ENCODE data around the gene PLD5.

Gene PLD5

DNA sequence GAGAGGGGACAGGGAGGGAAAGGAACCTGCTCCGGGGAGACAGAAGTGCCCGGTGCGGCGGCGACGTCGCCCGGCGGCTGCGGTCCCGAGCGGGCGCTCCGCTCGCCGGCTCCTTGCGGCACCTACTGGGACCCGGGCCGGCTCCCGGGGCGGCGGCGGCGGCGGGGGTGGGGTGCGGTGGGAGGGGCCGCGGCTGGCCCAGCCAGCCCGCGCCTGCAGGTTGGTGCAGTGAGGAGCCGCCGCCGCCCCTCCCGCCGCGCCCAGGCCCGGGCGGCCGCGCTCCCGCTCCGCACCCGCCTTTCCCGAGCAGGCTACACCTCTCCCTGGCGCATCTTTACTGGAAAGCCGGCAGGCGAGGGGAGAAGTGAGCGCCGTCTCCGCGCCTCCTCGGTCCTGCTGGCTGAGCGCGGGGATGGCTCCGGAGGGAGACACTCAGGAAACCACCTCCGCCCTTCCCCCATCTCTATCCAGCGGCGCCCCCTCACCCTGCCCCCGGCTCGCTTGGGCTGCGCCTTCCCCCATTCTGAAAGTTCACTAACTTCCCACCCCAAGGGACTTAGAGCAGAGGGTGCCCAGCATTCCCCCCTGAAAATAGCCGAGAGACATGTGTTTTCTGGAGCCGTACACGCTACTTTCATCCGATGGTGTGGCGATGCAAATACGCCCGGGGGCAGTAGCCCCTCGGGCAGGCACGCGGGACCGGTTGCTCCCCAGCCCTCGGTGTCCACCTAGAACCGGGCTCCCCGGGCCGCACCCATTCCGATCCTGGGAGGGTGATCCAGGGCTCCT, at the start of gene PLD5:
TSS of gene PLD5 (minus strand) at position 127 of the 789 bp plus-strand sequence.
- no peak for DNase-seq (ENCODE audit: low read depth)

DNA sequence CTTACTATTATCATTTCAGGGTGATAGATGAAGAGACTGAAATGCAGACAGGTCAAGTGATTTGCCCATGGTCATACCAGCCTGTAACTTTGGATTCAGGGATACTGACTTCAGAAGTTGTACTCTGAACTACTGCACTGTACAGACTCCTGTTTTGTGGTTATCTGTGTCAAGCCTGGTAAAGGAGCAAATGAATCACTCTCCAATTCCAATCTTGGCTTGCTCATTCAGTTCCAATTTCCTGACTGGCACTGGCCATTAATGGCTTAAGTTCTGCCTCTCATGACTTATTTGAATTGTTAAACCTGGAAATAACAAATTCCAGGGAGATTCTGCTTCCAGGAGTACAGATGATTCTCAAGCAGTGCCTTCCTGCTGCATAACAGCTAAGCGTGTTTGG, 45.4 kb upstream of the PLD5 start:
- DNase-seq (ENCODE audit: low read depth) = no peak

DNA sequence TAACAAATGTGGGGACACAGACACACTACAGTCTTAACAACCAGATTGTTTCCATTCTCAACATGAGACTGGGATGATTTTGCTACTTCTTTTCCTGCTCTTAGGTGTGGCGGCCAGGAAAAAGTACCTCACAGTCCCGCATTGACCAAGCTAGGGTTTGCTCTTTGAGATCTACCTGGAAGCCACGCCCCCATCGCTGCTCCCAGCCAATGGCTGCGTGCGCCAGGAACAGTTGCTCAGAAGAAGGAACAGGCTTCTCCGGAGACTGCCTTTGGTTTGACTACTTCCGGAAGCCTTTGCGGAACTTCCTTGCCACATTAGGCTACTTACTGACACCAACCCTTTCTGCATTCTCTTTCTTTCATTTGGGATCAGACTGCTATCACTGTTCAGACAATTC, 44.2 kb upstream of the PLD5 start:
- DNase-seq (ENCODE audit: low read depth) = no peak

DNA sequence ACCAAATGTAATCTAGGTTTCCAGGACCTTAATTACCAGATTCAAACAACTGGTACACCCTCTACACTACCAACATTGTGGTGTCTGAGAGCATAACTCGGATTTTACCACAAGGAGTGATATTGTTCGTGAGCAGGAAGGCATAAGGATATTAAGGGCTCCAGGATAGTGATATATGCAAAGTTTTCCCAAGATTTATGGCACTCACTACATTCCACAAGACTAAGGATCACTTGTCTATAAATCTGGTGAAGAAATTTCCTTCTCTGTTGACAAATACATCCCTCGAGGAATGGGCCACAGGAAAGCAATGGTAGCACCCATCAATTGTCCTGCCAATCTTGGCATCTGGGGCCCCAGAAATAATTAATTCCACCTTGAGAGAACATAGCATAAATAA, 43.1 kb upstream of the PLD5 start:
- DNase-seq (ENCODE audit: low read depth) = no peak

DNA sequence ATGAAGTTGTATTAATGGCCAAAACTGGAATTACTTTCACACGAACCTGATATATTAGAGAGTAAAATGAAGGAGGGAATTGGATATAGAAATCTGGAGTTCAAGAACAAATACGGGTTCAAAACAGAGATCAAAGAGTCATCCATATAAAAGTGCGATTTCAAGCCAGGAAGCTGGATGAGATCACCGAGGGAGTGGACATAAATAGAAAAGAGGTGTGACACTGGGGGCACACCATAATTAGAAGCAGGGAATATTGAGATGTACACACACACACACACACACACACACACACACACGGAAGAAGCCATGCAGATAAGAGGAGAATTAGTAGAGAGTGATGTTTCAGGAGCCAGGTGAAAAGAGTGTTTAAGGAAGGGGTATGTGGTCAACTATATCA, 32.3 kb upstream of the PLD5 start:
- DNase-seq (ENCODE audit: low read depth) = no peak

DNA sequence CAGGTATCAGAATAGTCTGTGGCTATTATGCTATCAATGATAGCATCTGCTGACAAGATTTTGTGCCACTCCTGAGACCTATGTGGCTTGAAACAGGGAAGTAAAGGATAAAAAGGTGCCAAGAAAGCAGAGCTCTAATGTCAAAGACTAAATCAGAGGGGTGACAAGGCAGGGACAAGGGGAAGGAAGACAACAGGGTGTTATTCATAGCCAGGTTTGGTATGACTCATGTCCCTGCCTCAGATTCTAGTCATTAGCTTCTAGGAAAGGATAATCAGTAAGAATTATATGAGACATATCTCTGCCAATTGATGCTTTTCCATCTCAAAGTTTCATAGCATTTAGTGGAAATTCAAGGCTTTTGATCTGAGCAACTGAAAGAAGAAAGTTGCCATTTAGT, 31.8 kb upstream of the PLD5 start:
- no peak for DNase-seq (ENCODE audit: low read depth)

DNA sequence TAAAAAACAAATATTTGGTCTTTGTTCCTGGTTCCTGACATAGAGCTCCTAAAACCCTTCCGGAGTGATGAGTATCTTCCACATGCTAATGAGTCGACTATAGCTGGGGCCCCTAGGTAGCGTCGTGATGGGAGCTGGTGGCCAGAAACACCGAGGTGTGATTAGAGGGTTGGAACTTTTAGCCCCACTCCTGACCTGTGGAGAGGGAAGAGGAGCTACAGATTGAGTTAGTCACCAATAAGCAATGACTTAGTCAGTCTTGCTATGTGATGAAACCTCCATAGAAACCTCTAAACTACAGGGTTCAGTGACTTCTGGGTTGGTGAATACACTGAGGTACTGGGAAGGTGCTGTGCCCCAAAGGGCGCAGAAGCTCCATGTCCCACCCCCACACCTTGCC, 30.1 kb upstream of the PLD5 start:
- no peak for DNase-seq (ENCODE audit: low read depth)

DNA sequence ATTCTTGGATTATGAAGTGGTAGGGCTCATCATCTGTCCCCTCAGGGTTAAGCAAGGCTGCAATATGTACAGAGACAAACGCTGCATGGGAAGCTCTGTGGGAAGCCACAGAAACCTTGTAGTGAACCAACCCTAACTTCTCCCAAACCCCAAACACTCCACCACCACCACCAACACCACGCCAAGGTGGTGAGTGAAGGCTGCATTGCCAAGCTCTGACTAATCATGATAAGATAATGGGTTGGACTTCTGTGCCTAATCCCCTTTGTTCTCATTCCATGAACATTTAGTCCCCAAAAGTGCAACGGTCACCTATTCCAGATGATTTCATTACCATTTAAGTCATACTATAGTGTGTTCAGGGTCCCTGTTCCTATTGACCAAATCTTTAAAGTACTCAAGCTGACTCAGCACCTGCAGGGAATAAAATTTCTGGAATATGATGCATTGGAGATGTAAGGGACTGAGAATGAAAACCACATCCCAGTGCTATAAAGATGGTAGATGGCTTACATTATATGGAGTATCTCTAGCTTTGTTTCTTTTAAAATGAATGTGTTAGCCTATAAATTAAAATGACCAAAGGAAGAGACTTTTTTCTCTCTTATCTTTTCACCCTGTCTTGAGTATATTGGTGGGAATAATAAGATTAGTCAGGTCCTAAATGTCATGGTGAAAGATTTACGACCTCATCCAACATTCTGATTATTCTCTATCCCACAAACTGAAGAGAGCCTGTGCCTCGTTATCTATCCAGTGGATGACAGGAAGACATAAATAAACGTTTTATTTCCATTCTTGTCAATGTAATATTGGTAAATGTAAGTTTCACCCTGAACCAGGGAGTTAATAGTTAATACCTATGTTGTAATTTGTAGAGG, 22.6 kb upstream of the PLD5 start:
- no peak for DNase-seq (ENCODE audit: low read depth)

DNA sequence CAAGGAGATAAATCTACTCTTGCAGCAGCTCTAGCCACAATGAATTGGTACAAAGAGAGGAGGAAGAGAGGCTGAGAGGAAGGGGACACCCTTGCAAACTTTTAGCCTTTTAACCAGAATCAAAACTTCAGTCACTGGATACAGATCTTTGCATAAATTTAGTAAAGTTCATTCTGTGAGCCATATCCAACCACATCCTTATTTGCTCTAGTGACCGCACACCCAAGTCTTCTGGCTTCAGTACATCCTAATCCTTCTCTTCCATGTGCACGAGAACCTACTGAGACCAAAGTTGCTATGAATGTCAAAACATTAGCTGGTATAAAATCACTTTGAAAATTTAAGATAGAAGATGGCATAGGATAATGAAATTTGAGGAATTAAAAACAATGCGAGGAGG, 21.9 kb upstream of the PLD5 start:
- no peak for DNase-seq (ENCODE audit: low read depth)

DNA sequence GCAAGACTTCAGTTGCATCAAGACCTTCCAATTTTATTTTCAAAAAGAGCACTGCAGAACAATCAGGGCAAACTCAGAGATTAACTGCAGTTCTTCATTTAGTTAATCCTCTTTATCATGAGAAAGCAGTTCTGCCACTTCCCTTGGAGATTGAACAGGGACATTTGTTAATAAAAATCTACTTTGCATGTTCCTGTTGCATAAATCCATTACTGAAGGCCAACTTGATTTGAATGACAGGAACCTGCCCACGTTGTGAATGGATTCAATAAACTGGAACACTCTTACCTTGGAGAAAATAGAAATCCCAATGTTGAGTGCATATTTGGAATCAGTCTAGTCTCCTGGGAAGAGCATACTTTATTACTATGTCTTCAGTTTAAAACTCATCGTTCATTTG, 19.6 kb upstream of the PLD5 start:
- no peak for DNase-seq (ENCODE audit: low read depth)

DNA sequence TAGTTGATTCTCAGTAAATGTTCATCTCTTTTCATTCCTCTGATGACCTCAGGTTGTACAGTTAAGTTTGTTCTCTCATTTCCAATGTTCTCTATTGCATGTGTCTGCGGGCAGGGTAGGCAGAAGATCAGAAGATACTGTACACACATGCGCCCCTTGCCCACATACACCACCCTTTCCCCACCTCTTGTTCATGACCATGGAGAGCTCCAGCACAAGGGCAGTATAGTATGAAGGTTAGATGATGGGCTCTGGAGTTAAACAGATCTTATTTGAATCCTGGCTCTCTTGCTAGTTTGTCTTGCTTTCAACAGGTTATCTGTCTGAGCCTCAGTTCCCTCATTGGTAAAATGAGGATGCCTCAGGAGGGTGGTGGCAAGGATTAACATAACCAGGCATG, 17.8 kb upstream of the PLD5 start:
- no peak for DNase-seq (ENCODE audit: low read depth)

DNA sequence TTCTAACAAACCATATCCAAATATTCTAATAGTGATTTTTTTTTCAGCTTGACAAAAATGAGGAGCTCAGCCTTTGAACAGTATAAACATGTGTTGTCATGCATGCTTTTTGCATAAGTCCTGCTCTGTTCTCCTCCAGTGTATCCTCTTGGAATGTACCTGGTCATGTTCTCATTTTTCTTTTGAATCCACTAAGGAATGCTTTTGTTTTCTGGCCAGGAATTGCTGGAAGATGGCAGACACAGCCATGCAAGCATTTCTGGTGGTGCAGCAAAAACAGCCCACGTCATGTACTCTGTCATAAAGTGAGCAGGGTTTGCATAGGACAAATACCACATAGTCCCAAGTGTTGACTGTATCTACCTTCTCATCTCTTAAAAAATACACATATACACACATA, 11.5 kb upstream of the PLD5 start:
- DNase-seq (ENCODE audit: low read depth) = no peak

DNA sequence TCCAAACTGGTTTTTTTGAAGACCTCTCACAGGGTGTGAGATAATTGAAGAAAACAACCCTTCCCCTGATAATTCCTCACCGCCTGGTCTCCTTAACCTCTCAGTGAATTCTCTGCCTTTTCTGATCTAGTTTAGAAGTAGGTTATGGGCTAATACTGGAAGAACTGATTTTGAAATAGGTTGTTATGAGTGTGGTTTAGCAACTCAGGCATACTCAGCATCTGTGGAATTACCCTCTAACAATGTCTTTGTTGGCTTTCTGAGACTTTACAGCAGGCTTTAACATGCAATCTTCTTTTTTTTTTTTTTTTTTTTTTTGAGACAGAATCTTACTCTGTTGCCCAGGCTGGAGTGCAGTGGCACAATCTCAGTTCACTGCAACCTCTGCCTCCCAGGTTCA, 10.3 kb upstream of the PLD5 start:
- no peak for DNase-seq (ENCODE audit: low read depth)

DNA sequence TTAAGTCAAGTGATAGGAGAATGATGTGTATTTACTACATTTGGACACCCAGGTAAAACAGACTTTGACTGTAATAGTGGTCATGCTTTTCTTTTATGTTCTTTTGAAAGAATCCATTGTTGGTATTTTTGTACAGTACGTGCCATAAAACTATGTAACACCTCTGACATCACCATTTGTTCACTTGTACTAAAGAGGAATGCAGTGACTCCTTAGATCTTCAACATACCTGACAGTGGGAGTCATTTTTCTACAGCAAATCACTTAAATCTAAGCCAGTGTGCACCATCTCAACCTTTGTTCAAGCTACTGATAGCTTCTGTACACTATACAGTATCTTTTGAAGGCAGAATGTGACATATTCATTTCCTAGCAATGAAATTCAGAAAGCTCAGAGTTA, 6.3 kb upstream of the PLD5 start:
- DNase-seq (ENCODE audit: low read depth) = no peak

DNA sequence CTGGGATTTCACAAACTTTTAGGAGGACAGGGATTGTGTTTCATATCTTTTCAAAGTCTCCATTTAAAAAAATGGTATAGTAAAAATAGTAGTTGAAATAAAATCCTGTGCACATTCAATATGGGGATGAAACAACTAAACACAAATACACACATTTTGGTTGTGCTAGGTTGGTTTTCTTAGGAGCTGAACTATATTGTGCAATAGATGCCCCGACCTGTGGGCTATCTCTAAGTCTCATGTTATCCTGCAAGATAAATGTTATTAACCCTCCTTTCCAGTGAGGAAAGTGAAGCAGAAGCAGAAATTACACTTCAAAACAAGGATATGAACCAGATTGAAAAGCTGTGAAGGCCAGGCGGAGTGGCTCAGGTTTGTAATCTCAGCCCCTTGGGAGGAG, 1.3 kb upstream of the PLD5 start:
- DNase-seq (ENCODE audit: low read depth) = no peak

DNA sequence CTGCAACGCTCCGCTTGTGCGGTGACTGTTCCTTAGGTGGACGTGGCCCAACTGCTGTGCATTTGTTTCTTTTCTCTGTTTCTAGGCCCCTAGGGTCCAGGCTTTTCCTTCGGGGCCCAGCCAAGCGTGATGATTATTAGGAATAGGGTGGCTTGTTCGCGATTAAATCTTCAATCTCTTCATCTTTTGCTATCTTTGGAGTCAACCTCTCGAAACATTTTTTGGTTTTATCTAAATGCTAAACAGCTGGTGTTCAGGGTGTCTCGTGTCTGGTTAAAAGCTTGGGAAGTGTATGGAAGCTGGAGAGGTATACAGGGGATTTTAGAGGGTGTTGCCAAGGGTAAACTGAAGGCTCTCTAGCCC, 844 bp upstream of the PLD5 start:
- DNase-seq (ENCODE audit: low read depth) = no peak

DNA sequence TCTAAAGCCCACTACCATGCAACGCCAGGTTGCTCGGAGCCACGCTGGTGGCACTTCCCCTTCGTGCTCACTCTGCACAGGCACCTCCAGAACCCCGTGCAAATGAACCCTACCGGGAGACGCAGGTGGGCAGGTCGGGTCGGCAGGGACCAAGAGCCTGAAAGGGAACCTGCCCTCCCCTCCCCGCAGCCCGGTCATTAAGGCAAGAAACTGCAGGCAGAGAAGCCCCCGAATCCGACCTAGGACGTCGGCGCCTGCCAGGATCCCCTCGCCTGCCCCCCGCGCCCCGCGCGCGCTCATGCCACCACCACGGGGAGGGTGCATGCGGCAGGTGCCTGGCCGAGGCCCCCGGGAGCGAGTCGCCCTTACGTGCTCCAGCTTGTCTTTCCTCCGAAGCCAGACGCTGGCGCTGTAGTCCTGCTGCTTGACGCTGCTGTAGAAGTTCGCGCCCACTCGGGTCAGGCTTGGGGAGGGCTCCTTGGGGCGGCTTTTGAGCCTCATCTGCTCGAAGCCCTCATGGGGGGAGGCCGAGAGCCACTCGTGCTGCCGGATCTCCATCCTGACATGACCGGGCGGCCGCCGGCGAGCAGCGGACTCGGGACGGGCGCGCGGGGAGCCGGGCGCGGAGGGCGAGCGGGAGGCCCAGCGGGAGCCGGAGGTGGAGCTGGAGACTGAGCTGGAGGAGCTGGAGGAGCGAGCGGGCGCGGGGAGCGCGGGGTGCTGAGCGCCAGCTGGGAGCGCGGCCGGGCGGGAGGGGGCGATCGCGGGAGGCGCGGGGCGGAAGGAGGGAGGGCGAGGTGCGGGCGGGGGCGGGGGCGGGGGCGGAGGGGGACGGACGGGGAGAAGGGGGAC, 552 bp downstream of the PLD5 start:
- DNase-seq (ENCODE audit: low read depth) = no peak

DNA sequence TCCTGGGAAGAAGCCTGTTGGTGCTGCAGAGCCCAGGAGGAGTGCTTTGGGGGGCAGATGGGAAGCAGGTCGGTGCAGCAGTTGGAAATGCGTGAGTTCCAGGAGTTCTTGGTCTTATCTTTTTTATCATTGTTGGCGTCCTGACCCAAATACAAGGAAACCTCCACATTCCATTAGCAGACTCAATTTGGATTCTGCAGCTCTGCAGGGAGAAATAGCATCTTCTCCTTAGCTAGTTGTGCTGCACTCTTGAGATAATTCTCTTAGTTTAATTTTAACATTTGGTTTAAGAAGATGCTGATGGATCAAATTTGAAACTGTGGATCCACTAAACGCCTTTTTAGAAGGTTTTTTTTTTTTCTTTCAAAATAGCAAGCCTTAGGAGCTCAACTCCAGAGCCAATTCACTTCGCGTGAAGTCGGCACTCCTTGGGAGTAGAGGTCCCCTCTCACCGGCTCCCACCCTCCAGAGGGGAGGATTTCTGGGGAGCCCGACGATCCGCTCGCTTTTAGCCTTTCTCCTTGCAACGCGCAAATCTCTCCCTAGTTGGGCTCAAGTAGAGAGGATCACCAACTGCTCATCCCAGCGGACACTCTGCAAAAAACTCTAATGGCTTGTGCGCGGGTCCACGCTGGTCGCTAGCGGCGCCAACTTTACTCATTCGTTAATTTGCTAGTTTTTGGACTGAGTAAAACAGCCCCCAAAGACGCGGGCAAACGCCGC, 1.3 kb downstream of the PLD5 start:
- no peak for DNase-seq (ENCODE audit: low read depth)

DNA sequence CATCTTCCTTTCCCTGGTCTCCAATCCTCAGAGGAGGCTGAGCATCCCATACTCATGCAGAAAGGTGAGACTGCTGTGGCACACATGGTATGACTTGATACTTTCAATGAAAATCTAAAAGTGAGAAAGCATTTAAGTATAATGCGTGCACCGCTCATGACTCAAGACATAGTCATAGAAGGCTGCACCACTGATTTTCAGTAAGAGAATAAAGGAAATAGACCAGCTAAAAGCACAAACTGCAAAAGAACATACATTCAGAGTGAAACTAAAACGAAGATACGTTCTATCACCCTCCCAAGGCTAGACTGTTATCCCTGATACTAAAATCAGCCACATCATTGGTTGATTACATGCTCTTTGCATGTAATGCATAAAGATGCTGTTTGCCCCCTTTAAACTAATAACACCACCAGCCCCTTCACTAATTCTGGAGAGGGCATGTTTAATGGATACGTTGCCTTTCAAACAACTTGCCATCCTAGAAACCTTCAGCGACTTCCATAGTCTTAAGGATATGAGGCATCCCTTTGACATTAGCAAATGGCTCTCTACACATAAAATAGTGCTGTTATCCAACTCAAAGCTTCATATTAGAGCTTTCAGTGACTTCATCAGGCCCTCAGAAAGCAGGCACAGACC, 2.1 kb downstream of the PLD5 start:
- no peak for DNase-seq (ENCODE audit: low read depth)

DNA sequence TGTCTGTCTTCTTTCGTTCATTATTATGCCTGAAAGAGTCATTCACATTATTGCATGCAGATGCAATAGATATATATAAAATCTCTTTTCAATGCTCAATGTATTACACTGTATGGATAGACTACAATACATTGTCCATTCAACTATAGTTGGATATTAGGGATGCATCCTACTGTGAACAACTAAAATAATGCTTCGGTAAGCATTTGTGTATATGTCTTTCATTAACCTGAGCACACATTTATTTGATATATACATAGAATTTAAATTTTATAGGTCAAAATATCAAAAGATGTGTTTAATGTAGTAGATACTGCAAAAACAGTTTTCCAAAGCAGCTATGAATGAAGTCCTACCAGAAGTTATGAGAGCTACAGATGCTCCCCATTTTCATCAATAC, 8.9 kb downstream of the PLD5 start:
- DNase-seq (ENCODE audit: low read depth) = no peak

DNA sequence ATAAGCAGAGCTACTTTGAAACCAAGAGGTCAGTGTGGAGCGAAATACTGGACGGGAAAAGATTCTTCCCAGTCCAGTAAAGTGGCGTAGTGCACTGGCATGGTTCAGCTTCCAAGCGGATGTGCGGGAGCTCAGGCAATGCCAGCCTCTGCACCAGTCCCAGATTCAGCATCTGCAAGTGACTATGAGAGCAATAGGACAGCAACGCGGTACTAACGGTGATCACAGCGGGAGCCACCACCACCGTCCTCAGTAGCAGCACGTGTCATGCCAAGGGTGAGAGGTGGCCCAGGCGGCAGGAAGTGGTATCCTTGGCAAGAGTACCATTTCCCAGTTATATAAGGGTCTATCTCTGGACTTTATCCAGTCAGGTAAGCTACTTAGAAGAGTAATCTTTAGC, 17.8 kb downstream of the PLD5 start:
- no peak for DNase-seq (ENCODE audit: low read depth)

DNA sequence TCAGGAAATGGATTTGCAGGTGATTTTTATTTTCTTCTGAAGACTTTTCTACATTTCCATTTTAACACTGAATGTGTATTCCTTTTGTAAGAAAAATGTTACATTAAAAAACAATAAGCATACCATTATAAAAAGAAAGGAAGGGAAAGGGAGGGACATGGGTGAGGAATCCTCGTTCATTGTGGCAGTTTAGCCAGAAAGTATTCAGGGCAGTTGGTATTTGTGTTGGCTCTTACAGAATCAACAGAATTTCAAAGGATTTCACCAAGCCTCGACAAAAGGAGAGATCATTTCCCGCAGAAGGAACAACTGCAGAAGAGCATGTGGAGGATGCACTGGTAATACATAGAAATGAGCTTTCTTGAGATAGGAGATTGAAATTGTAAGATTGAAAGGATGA, 35.0 kb downstream of the PLD5 start:
- DNase-seq (ENCODE audit: low read depth) = no peak

All from activated T-helper 9 cell treated with anti-CD3 and anti-CD28 coated beads, Interleukin-2, amount 50 U/mL, for 16 hours (primary cell).